Stomach (tissue), 9 donors: ENCODE measurements around the gene LAMB3. TPM values are rescaled to one million over a fixed set of nuclear protein-coding genes. Genes with fewer than 3 reads are reported as not detected.

Experiments
- DNase-seq, 2 donors: peaks; one replicate each; pipeline versions ENCODE4 v3.0.0 to v3.0.0-alpha.2; 2013 to 2019
- H3K27ac ChIP-seq, 5 donors: fragments of 200-600 bp in 4 of 5; sonication (generic) in 4 of 5; one replicate each; pipeline ENCODE4 v1.5.1; 2013 to 2019; ENCODE audit warnings: mild to moderate bottlenecking in 1 of 5, moderate library complexity in 1 of 5
- H3K27me3 ChIP-seq, 3 donors: fragments of 200-600 bp; sonication (generic); one replicate each; pipeline ENCODE4 v1.5.1; 2017 to 2019; ENCODE audit warnings: mixed run types in 1 of 3
- H3K36me3 ChIP-seq, 4 donors: fragments of 200-600 bp; sonication (generic); 1 replicate in 3 of 4; 2 replicates in 1 of 4; pipeline ENCODE4 v1.5.1; 2016 to 2019
- H3K4me1 ChIP-seq, 4 donors: fragments of 200-600 bp; sonication (generic); one replicate each; pipeline ENCODE4 v1.5.1; 2016 to 2019
- H3K4me3 ChIP-seq, 4 donors: fragments of 200-600 bp; sonication (generic) in 3 of 4; one replicate each; pipeline ENCODE4 v1.5.1; 2016 to 2019; ENCODE audit warnings: mild to moderate bottlenecking in 1 of 4
- H3K9me3 ChIP-seq, 4 donors: fragments of 200-600 bp; sonication (generic); one replicate each; pipeline ENCODE4 v1.5.1; 2016 to 2019
- EP300 ChIP-seq: sonication (generic); formaldehyde crosslinking; IDR thresholded peaks from one replicate; pipeline ENCODE4 v1.6.1; 2017; ENCODE audit warnings: antibody characterized with exemption
- POLR2A ChIP-seq, 4 donors: fragments of 450-650 bp; IDR thresholded peaks; one replicate each; pipeline ENCODE4 v1.6.1; 2016; ENCODE audit warnings: antibody characterized with exemption in 4 of 4, control low read depth in 2 of 4, mild to moderate bottlenecking in 1 of 4, moderate library complexity in 1 of 4
- POLR2AphosphoS5 ChIP-seq, 3 donors: sonication (generic); formaldehyde crosslinking; IDR thresholded peaks; one replicate each; pipeline ENCODE4 v1.6.1; 2016; ENCODE audit warnings: antibody characterized with exemption in 3 of 3
- WGBS, 5 donors: extraction: QIAGEN DNeasy Blood & Tissue Kit in 3 of 5; methylation state at CpG; one replicate each; pipeline versions ENCODE4 v1.1.5 to v1.1.7; 2013 to 2018; 5-methylcytosine and 5-hydroxymethylcytosine counted together
- intact Hi-C: fragments of 100-400 bp; cut with DNase I; formaldehyde crosslinking; loops from one replicate; pipeline ENCODE4 v1.15.1; 2023; ENCODE audit warnings: low total_unique reads
- polyA plus RNA-seq, 3 donors: library from polyadenylated mRNA; stranded (reverse); fragments of 200-250 nt; gene quantifications; one replicate each; pipeline ENCODE4 v1.2.3, GENCODE V29; 2013
- total RNA-seq, 5 donors: library from RNA; depleted of rRNA; stranded (reverse); fragments of >200 nt; gene quantifications; one replicate each; pipeline versions ENCODE4 v1.1.0 to v1.2.3, GENCODE V29; 2014 to 2016
- TF ChIP-seq, protein P1 (sequence below), 7 experiments: fragments of 450-650 bp in 4 of 7; fragments of 200-600 bp in 3 of 7; sonication (generic) in 3 of 7; IDR thresholded peaks; one replicate each; pipeline ENCODE4 v1.5.1; 2016 to 2019; ENCODE audit warnings: antibody characterized with exemption in 7 of 7, control low read depth in 2 of 7, mild to moderate bottlenecking in 1 of 7
- donor health status: healthy with polysubstance abuse.
- donor health status: Bipolar disorder and iron deficiency.
- donor health status: healthy.

Gene LAMB3
- total and polyA plus RNA-seq, 8 donors, result 12.8 to 105 (median 49.8) TPM

DNA sequence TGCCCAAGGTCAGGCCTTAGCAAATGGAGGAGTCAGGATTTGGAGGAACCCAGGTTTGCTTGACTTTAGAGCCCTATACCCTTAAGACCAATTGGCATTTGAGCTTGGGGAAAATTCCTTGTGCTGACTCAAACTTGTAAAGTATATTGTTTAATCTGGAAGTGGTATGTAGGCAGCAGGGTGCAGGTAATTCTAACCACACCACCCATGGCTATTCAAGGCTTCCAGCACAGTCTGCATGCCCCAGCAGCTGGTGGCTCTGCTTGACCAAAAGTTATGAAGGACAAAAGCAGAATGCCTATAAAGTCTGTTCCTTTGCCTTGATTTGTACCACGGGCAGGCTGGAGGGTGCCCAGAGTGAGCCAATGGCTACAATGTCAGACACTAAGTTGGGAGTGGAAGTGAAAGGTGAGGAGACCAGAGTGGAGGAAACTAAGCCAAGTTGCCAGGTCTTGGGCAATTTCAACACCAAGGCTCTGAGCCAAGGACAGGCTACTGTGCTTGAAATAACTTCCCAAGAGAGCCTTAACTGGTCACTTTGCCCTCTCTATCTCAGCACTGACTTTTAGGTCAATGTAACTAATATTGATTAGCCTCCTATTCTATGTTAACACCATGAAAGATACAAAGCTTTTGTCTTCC is 18.3 kb upstream of the LAMB3 start:
- H3K36me3 ChIP-seq, result no peaks in the 10 kb centered on the region
- no peak overlapping the region for H3K4me3 ChIP-seq
- no peak for DNase-seq
- intact Hi-C loops, result no loop called here
- H3K27me3 ChIP-seq, result peaks cover 0 to 7% (median 0%) of the 10 kb centered on the region in 3 donors
- H3K4me1 ChIP-seq, result peaks cover 14 to 27% (median 24%) of the 10 kb centered on the region in 4 donors
- H3K9me3 ChIP-seq, result no peaks in the 10 kb centered on the region
- no peak overlapping the region for H3K27ac ChIP-seq
- 77 to 90% (median 88%) methylated on average over 1 of the region's 1 CpG for WGBS, 5 donors
- TF ChIP-seq, protein P1, sequence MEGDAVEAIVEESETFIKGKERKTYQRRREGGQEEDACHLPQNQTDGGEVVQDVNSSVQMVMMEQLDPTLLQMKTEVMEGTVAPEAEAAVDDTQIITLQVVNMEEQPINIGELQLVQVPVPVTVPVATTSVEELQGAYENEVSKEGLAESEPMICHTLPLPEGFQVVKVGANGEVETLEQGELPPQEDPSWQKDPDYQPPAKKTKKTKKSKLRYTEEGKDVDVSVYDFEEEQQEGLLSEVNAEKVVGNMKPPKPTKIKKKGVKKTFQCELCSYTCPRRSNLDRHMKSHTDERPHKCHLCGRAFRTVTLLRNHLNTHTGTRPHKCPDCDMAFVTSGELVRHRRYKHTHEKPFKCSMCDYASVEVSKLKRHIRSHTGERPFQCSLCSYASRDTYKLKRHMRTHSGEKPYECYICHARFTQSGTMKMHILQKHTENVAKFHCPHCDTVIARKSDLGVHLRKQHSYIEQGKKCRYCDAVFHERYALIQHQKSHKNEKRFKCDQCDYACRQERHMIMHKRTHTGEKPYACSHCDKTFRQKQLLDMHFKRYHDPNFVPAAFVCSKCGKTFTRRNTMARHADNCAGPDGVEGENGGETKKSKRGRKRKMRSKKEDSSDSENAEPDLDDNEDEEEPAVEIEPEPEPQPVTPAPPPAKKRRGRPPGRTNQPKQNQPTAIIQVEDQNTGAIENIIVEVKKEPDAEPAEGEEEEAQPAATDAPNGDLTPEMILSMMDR (IDR thresholded peaks at IDR 0.05), result no peak
- TF ChIP-seq POLR2A (IDR thresholded peaks at IDR 0.05) (no peak), EP300 (no peak), POLR2AphosphoS5 (IDR thresholded peaks at IDR 0.05) (no peak)

- H3K36me3 ChIP-seq, result no peaks in the 10 kb centered on the region
- H3K9me3 ChIP-seq, result no peaks in the 10 kb centered on the region
- DNase-seq, result no peak
- intact Hi-C loops, result no loop called here
- 89 to 92% (median 92%) methylated on average over 4 of the region's 4 CpGs for WGBS, 5 donors
- no peak overlapping the region for H3K27ac ChIP-seq
- TF ChIP-seq EP300, result no peak
- no peak for TF ChIP-seq POLR2A (IDR thresholded peaks at IDR 0.05)
- TF ChIP-seq POLR2AphosphoS5 (IDR thresholded peaks at IDR 0.05), result no peak
- no peaks in the 10 kb centered on the region for H3K27me3 ChIP-seq
- H3K4me3 ChIP-seq, result no peak overlapping the region
- peaks cover 0 to 6% (median 6%) of the 10 kb centered on the region in 4 donors for H3K4me1 ChIP-seq
These were observed 15.5 kb upstream of the LAMB3 start for GRCh38 chr1:209667708-209668107.

DNA sequence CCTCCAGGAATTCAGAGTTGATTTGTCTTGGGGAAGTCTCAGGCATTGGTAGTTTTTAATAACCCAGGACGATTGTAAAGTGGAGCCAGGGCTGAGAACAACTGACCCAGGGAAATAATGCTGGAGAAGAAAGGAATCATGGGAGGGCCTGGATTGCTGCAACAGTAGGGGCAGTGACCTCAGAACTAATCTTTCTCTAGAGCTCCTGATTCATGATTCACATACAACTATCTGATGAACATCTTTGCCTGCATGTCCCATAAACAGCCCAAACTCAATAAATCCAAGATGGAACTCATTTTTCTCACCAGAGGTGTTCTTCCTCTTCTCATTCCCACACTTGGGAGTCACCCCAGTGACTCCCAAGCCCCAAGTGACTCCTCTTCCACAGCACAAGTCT is 14.9 kb upstream of the LAMB3 start:
- intact Hi-C loops, result no loop called here
- 87 to 100% (median 90%) methylated on average over 1 of the region's 1 CpG for WGBS, 5 donors

DNA sequence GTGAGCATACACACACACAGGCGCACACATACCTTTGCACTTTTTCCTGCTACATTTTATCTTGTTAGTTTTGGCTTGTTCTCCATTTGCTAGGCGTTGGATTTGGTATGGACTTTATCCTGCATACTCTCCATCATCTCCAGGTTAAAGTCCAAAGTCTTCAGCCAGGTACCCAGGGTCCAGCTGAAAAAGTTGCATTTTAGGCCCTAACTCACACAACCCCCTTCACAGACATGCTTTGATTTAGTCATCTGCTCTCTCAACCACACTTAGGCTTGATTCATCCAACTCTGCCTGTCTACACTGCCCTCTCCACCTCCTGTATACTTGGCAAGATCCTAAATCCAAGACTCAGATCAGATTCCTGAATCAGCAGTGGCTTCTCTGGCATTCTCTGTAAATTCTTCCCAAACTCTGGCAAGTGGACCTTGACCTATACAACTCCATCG is 10.7 kb upstream of the LAMB3 start:
- no peaks in the 10 kb centered on the region for H3K9me3 ChIP-seq
- H3K27ac ChIP-seq, result peak overlapping the region in 1 of 5 donors; percentile 11
- DNase-seq, result no peak
- intact Hi-C loops, result no loop called here
- H3K4me1 ChIP-seq, result peaks cover 0 to 19% (median 12%) of the 10 kb centered on the region in 4 donors
- no peak overlapping the region for H3K4me3 ChIP-seq
- no peak for TF ChIP-seq POLR2AphosphoS5 (IDR thresholded peaks at IDR 0.05)
- no peaks in the 10 kb centered on the region for H3K36me3 ChIP-seq
- 31 to 63% (median 54%) methylated on average over 3 of the region's 3 CpGs for WGBS, 5 donors
- H3K27me3 ChIP-seq, result no peaks in the 10 kb centered on the region

More for the DNA sequence above, 14.9 kb upstream of the LAMB3 start:
- no peak for DNase-seq
- H3K4me1 ChIP-seq, result peaks cover 0 to 12% (median 11%) of the 10 kb centered on the region in 4 donors
- H3K36me3 ChIP-seq, result no peaks in the 10 kb centered on the region
- H3K4me3 ChIP-seq, result no peak overlapping the region
- no peak for TF ChIP-seq EP300
- no peak for TF ChIP-seq POLR2AphosphoS5 (IDR thresholded peaks at IDR 0.05)
- no peak for TF ChIP-seq POLR2A (IDR thresholded peaks at IDR 0.05)
- TF ChIP-seq, protein P1 (IDR thresholded peaks at IDR 0.05), result no peak
- H3K9me3 ChIP-seq, result no peaks in the 10 kb centered on the region
- no peaks in the 10 kb centered on the region for H3K27me3 ChIP-seq
- no peak overlapping the region for H3K27ac ChIP-seq

DNA sequence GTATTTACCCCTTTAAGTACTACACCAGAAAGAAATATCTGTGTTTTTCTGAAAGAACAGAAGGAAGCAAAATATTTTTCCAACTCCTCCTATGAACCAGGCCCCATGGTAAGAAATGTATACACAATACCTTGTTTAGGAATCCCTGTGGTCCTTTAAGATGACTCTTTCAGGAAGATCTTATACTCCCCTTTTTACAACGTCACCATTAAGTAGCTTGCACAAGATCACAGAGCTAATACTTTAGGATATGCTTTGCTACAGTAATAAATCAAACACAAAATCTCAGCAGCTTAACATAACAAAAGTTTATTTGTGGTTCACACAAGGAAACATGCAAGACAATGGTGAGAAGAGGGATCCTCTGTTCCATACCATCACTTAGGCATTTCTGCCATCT is 8.8 kb upstream of the LAMB3 start:
- Histone ChIP-seq H3K27me3 (no peaks in the 10 kb centered on the region), H3K4me3 (no peak overlapping the region), H3K9me3 (no peaks in the 10 kb centered on the region), H3K36me3 (no peaks in the 10 kb centered on the region), H3K4me1 (peaks cover 2 to 26% (median 12%) of the 10 kb centered on the region in 4 donors), H3K27ac (no peak overlapping the region)
- DNase-seq, result no peak
- intact Hi-C loops, result no loop called here
- TF ChIP-seq POLR2AphosphoS5 (IDR thresholded peaks at IDR 0.05) (no peak), EP300 (no peak), POLR2A (IDR thresholded peaks at IDR 0.05) (no peak)
- TF ChIP-seq, protein P1 (IDR thresholded peaks at IDR 0.05), result no peak
- 65 to 74% (median 69%) methylated on average over 1 of the region's 1 CpG for WGBS, 5 donors
